Inferior parietal cortex (tissue), 1 donor: ENCODE results near the gene PIAS2.
A peak's percentile ranks its signal among the peaks of the same experiment; 100 is the strongest.

ENCODE experiments used
- DNase-seq: peaks from one replicate; pipeline ENCODE4 v3.0.0-alpha.2; 2016; ENCODE audit errors: extremely low spot score

The PIAS2 gene

DNA sequence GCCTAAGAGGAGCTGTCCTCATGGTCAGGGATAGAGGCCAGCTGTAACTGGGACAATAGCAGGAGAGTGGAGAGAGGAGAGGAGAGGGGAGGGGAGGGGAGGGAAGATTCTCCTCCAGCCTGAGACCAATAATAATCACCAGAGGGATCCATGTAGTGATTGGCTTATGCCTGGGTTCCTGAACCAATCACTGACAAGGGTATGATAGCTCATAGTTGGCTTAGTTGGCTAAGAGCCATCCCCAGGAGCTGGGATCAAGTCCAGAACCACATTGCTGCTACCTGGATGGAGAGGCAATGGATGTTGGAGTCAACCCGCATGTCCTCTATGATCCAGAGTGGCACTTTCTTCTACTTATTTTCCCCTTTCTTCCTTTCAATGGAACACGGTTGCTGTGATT, 152.7 kb downstream of the PIAS2 start:
- no peak for DNase-seq

DNA sequence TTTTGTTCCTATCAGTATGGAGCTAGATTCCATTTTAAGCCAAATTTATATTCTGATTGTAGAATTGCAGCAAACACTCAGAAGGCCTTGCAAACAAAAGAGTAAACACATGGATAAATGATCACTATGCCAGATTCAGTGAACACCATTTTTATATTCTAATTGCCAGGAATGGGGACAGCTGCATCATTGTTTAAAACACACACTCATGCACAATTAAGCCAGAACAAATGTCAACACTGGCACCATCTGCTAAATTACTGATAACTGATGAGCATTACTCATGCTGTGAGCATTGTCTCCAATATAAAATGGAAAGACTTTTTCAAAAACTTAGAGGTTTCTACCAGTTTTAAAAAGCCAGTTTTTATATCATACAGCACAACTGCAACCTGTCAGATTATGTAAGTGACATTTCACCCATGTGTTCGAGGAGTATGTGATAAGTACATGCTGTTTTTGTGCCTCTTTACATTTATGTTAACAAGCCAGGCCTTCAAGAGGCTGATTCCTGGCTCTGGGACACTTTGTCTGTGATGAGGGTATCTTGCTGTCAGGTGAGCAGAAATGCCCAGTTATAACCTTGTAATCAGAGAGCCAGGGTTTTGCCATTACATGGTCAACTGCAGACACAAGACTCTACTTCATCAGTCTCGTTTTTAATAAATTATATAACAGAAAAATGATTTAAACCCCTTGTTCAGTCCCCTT, 156.1 kb downstream of the PIAS2 start:
- peak; percentile 60 for DNase-seq

DNA sequence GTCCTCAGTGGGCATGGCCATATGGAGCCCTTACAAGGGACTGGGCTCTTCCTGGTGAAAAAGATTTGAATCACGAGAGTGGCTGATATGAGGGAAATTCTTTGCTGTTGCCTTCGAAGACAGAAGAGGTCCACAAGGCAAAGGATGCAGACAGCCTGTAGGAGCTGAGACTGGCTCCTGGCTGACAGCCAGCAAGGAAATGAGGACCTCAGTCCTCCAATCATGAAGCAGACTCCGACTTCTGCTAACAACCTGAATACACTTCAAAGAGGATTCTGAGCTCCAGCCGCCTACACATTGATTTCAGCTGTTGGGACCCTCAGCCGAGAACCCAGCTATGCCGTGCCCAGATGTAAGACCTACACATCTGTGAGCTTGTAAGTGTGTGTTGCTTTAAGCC, 157.4 kb downstream of the PIAS2 start:
- no peak for DNase-seq

DNA sequence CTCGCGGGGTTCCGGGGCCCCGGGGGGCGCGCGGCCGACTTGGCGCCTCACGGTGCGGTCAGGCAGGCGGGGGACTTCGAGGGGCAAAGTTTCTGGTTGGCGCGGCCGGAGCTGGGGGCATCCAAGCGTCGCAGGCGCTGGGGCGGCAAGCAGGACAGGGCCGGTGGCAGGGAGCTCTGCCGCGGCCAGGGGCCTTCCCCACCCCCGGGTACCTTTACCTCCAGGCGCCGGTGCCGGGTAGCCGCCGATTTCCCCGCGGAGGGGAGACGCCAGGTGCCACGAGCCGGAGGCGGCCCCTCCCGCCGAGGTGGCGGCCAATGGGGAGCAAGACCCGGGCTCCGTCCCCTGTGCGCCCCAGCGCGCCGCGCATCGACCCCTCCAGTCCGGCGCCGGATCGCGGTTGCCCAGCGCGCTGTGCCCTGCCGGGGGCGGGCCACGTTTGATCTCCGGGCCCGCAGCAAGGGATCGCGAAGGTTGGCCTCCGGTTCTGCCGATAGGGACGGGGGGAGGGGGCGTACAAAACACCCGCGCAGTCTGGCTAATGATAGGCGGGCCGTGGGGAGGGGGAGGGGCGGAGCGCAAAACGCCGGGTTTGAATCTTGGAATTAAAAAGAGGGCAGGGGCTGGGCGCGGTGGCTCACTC, 160.6 kb downstream of the PIAS2 start, which contains the start of gene ST8SIA5:
TSS of gene ST8SIA5 (minus strand) at position 495 of the 643 bp plus-strand sequence. CDS start 545 bp downstream, outside the sequence.
- no peak for DNase-seq

DNA sequence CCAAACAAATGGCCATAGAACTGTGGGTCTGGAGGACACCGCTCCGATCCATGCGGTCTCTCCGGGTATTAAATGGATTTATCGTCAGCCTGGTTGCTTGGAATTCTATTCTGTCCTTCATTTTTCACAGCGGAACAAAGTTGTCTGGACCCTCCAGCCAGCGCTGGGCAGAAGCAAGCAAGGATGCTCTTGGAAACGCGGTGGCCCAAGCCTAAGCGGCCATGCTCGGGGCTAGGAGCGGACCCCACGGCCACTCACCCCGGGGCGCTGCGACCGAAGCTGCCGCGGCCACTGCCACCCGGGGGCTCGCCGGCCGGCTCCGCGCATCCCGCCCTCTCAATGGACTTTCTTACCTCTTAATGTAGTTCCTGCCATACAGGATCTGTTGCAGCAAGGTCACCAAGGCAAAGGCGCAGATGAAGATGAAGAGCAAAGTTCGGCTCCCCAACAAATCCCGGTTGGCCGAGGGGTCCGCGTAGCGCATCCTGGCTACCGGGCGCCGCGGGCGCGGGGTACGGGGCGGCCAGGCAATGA, 161.2 kb downstream of the PIAS2 start:
- no peak for DNase-seq

DNA sequence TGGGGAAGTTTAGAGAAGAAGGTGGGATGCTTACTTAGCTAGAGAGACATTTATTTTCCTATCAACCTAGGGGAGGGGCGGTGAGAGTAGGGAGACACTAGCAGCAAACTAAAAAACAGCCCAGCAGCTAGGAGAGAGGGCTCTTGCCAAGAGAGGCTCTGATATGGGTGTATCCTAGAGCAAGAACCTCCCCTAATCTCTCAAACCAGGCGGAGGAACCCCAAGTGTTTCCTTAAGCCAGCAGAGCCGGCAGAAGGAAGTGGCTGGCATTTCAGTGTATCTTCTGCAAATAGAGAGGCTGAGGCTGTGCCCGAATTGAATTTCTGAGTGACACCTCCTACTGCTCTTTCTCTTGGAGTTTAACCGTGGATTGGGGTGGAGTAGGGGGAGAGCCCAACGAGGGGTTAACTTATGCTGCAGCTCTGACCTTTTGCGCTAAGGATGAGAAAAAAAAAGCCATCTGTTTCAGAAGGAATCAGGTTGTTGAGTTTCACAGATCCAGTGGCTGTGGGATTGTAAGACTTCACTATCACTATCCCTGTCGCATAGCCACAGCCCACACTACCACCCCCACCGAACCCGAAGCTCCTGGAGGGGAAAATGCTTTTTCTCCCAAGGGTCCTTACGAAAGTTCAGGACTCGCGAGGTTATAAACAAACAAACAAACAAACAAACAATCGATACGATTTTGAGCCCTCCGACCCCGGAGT, 161.8 kb downstream of the PIAS2 start:
- no peak for DNase-seq

DNA sequence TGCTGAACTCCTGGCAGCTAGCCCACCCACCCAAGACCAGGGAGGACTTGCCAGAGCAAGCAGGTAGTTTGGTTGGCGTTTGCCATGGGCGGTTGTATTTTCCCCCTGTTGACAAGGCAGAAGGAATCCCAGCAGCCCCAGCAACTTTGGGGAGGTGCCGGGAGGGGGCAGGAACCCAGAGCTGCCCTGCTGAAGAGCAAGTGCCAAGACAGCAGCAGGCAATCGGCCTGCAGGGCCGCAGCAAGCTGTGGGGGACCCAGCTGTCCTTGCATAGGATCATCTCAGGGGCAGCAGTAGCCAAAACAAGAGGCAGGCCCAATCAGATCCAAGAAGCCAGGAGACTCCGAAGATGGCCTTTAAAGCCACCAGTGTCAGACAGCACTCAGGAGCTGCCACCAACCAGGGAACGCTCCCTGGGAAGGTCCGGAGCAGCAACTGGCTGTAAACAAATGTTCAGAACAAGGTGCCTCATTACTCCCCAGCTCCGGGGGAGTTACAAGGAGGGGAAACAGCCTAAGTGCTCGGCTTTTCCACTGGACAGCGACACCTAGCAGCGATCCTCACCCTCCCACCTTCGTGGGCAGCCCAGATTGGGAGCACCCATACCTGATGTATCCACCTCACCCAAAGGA, 162.5 kb downstream of the PIAS2 start:
- DNase-seq: no peak

DNA sequence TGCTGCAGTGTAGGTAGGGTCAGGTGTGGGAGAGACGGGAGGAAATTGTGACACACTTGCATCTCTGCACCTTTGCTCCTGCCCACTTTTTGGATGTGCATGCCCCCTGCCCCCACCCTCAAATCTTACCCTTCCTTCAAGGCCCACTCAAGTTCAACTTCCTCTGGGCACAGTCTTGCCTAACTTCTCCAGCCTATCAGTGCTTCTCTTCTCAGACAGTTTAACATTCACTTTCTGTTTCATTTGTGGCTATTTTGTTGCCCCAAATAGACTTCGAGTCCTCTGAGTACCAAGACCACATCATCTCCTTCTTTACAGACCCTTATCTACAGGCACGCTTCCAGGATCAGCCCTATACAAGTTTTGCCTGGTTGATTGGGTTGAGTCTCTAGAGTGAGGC, 163.1 kb downstream of the PIAS2 start:
- DNase-seq: no peak
